HEK293 (cell line): ENCODE measurements around the gene NLGN2.

Experiments used
- CTCF ChIP-seq: fragments of 450-650 bp; formaldehyde crosslinking; IDR thresholded peaks from 2 replicates; pipeline ENCODE4 v1.5.1; 2016; ENCODE audit warnings: missing biosample characterization, missing genetic modification characterization
- IKZF3 ChIP-seq: fragments of 450-650 bp; IDR thresholded peaks from 2 replicates; pipeline ENCODE4 v1.5.0; 2018; ENCODE audit warnings: missing biosample characterization, mild to moderate bottlenecking, missing genetic modification characterization, moderate library complexity
- REST ChIP-seq: fragments of 450-650 bp; formaldehyde crosslinking; IDR thresholded peaks from 2 replicates; pipeline ENCODE4 v1.5.1; 2016; ENCODE audit warnings: missing biosample characterization, missing genetic modification characterization
- YY1 ChIP-seq: fragments of 450-650 bp; formaldehyde crosslinking; IDR thresholded peaks from 2 replicates; pipeline ENCODE4 v1.5.1; 2018; ENCODE audit warnings: missing biosample characterization, missing genetic modification characterization
- ZBTB44 ChIP-seq: fragments of 450-650 bp; IDR thresholded peaks from 2 replicates; pipeline ENCODE4 v1.5.1; 2018; ENCODE audit warnings: missing biosample characterization, mild to moderate bottlenecking, missing genetic modification characterization
- ZBTB8A ChIP-seq: fragments of 450-650 bp; formaldehyde crosslinking; IDR thresholded peaks from 2 replicates; pipeline ENCODE4 v1.5.1; 2016; ENCODE audit warnings: missing biosample characterization, missing genetic modification characterization
- ZFHX2 ChIP-seq: fragments of 450-650 bp; formaldehyde crosslinking; conservative IDR thresholded peaks from 2 replicates; pipeline ENCODE4 v1.5.1; 2016; ENCODE audit warnings: missing biosample characterization, missing genetic modification characterization
- ZNF138 ChIP-seq: fragments of 450-650 bp; formaldehyde crosslinking; IDR thresholded peaks from 2 replicates; pipeline ENCODE4 v1.5.1; 2016; ENCODE audit warnings: missing biosample characterization, missing genetic modification characterization, borderline replicate concordance
- ZNF184 ChIP-seq: fragments of 450-650 bp; IDR thresholded peaks from 2 replicates; pipeline ENCODE4 v1.5.1; 2018; ENCODE audit warnings: missing biosample characterization, mild to moderate bottlenecking, missing genetic modification characterization
- ZNF274 ChIP-seq, 2 experiments: fragments of 200-500 bp in 1 of 2; fragments of 450-650 bp in 1 of 2; sonication (Bioruptor generic) in 1 of 2; formaldehyde crosslinking in 1 of 2; IDR thresholded peaks; 2 replicates each; pipeline versions ENCODE4 v1.5.1 to v1.6.1; 2014 to 2016; ENCODE audit warnings: borderline replicate concordance in 1 of 2, inconsistent platforms in 1 of 2, low read length in 1 of 2, missing biosample characterization in 1 of 2, missing genetic modification characterization in 1 of 2
- ZNF280C ChIP-seq: fragments of 450-650 bp; formaldehyde crosslinking; IDR thresholded peaks from 2 replicates; pipeline ENCODE4 v1.5.1; 2016; ENCODE audit warnings: missing biosample characterization, missing genetic modification characterization
- ZNF513 ChIP-seq: fragments of 450-650 bp; IDR thresholded peaks from 2 replicates; pipeline ENCODE4 v1.5.1; 2018; ENCODE audit warnings: missing biosample characterization, missing genetic modification characterization
- ZNF558 ChIP-seq: fragments of 450-650 bp; formaldehyde crosslinking; IDR thresholded peaks from 2 replicates; pipeline ENCODE4 v1.5.1; 2016; ENCODE audit warnings: missing biosample characterization, missing genetic modification characterization

GRCh38 chr17:7415784-7416183, 8.1 kb downstream of the NLGN2 start:
- TF ChIP-seq ZBTB8A (tag by site-specific recombination) (no peak), CTCF (no peak), REST (tag by site-specific recombination) (no peak), YY1 (tag by site-specific recombination) (no peak), ZFHX2 (tag by site-specific recombination) (no peak), ZNF184 (tag by site-specific recombination) (no peak), ZNF558 (tag by site-specific recombination) (no peak), ZNF274 (IDR thresholded peaks at IDR 0.05; ENCODE audit: low read length) (no peak), ZNF274 (tag by site-specific recombination; IDR thresholded peaks at IDR 0.05; ENCODE audit: borderline replicate concordance) (no peak), ZNF138 (tag by site-specific recombination) (no peak), ZNF513 (no peak), ZNF280C (tag by site-specific recombination) (no peak), IKZF3 (no peak), ZBTB44 (no peak)
